ENCODE measurements around the gene HAUS3. TPM values are rescaled to one million over a fixed set of nuclear protein-coding genes. Genes with fewer than 3 reads are reported as not detected.

Gene HAUS3
- total RNA-seq, 1 donor from 2014 or later: 13.1 TPM

GRCh38 chr4:2265113-2266110, 23.5 kb upstream of the HAUS3 start:
- DNase-seq (ENCODE audit: low read depth): no peak

GRCh38 chr4:2264481-2265041, 22.6 kb upstream of the HAUS3 start:
- no peak for DNase-seq (ENCODE audit: low read depth)

- no peak for DNase-seq (ENCODE audit: low read depth)
These were observed 22.0 kb upstream of the HAUS3 start for GRCh38 chr4:2263926-2264321.

GRCh38 chr4:2262944-2263250, 21.0 kb upstream of the HAUS3 start:
- no peak for DNase-seq (ENCODE audit: low read depth)

- DNase-seq (ENCODE audit: low read depth): peak; percentile 99
These were observed 20.4 kb upstream of the HAUS3 start for GRCh38 chr4:2262145-2262943.

- no peak for DNase-seq (ENCODE audit: low read depth)
These were observed 19.9 kb upstream of the HAUS3 start, which contains the start of gene MXD4 for GRCh38 chr4:2261853-2262144. Gene MXD4, minus strand, starts transcription at chr4:2262109. Its CDS starts 129 bp downstream, at chr4:2261980.

GRCh38 chr4:2261110-2261852, 19.4 kb upstream of the HAUS3 start:
- DNase-seq (ENCODE audit: low read depth): peak; percentile 51

GRCh38 chr4:2260344-2261109, 18.6 kb upstream of the HAUS3 start:
- DNase-seq (ENCODE audit: low read depth): no peak

- no peak for DNase-seq (ENCODE audit: low read depth)
These were observed 17.8 kb upstream of the HAUS3 start for GRCh38 chr4:2259541-2260343.

GRCh38 chr4:2259036-2259540, 17.2 kb upstream of the HAUS3 start:
- DNase-seq (ENCODE audit: low read depth): no peak

- no peak for DNase-seq (ENCODE audit: low read depth)
These were observed 16.4 kb upstream of the HAUS3 start for GRCh38 chr4:2258091-2259035.

- DNase-seq (ENCODE audit: low read depth): no peak
These were observed 15.6 kb upstream of the HAUS3 start for GRCh38 chr4:2257361-2258081.

GRCh38 chr4:2256781-2257191, 14.9 kb upstream of the HAUS3 start:
- no peak for DNase-seq (ENCODE audit: low read depth)

GRCh38 chr4:2256156-2256731, 14.3 kb upstream of the HAUS3 start:
- no peak for DNase-seq (ENCODE audit: low read depth)

GRCh38 chr4:2255501-2256155, 13.7 kb upstream of the HAUS3 start:
- DNase-seq (ENCODE audit: low read depth): no peak

- DNase-seq (ENCODE audit: low read depth): no peak
These were observed 13.0 kb upstream of the HAUS3 start for GRCh38 chr4:2254665-2255500.

Measured in myocyte (in vitro differentiated cells).